ENCODE measurements around the gene SYK.
A peak's percentile ranks its signal among the peaks of the same experiment; 100 is the strongest.
"Not testable (repeated sequence)": the region's sequence is repeated elsewhere in the genome, so short reads cannot be mapped to it uniquely, and the experiment has no call there.

Gene SYK

GRCh38 chr9:90801241-90801972, at the start of gene SYK:
TSS of gene SYK (plus strand) at chr9:90801819. CDS start at chr9:90843899, 42,080 bp downstream.
- no peak for DNase-seq (ENCODE audit: low read depth, low spot score)

GRCh38 chr9:90755514-90756371, 45.9 kb upstream of the SYK start:
- DNase-seq (ENCODE audit: low read depth, low spot score): peak; percentile 10

GRCh38 chr9:90760577-90760976, 41.0 kb upstream of the SYK start:
- not testable (repeated sequence) for DNase-seq (ENCODE audit: low read depth, low spot score)

DNA sequence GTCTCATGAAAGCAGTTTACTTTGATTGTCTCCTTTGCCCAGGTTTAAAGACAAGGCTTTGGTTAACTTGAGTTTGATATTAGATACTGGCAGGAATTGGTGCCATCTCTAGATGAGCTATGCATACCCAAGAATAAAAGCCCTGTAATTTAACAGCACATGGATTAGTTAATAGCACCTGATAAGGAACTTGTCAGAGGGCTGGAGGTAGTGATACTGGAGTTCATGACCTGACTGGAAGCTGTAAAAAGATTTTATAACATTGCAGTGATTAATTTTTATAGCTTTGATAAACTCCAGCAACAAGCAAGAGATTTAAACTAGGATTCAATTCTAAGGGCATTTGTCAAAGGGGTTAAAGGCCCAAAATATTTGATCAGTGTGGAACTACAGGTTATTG, 34.9 kb upstream of the SYK start:
- DNase-seq (ENCODE audit: low read depth, low spot score): no peak

- DNase-seq (ENCODE audit: low read depth, low spot score): no peak
These were observed 34.0 kb upstream of the SYK start for GRCh38 chr9:90767523-90768100.

DNA sequence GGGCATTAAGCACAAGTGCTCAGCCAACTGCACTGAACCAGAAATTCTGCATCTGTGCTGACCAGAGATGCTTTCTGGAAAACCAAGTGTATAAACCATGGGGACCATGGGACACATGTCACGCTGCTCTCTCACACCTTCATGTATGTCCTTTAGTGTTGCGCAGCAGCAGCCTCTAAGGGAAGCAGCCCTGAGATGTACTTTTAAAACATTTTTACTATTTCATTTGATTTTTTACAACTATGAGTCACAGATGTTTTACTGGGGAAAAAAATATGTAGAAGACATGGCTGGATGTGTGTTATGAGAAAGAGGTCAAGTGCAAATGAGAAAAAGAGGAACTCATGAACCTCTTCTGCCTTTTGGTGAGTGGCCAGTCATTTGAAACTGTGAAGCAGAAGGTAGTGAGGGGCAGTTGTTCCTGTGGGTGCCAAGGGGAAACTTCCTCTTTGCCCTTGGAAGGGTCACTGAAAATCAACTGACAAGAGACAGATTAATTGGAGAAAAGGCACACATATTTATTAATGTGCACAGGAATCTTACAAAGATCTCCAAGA, 31.4 kb upstream of the SYK start:
- no peak for DNase-seq (ENCODE audit: low read depth, low spot score)

- DNase-seq (ENCODE audit: low read depth, low spot score): no peak
These were observed 30.7 kb upstream of the SYK start for GRCh38 chr9:90770927-90771326.

DNA sequence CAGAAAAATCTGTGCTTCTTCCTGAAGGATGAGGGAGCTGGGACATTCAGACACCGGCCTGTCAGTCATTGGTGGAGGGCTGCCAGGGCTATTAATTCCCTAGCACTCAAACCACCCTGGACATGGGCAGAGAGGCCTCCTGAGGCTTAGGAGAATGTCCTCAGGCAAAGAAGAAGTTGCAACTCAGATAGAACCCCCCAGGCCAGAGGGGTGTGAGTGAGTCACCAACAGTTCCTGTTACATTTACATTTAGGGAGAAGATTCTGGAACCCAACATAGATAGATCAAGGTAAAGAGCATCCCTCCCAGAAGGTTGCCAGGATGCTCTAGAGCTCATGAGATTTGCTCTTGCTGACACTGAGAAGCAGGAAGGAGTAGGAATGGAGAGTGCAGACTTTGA, 29.2 kb upstream of the SYK start:
- DNase-seq (ENCODE audit: low read depth, low spot score): no peak

DNA sequence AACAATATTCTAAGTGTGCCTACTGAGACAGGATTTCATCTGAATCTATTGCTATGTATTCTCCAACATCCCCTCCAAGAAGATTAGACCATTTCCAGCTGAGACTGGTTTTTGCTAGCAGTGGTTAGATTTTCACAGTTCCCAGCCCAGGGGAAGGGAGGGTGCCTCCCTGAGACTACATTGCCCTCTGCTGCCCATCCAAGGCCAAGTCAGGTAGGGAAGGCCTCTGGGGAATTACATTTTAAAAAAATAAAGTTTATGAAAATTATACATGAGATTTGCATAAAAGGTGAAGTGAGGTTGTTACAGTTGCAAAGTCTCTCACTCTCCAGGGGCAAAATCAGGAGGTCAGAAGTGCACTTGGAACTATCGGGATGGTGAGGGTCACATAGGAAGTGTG, 28.0 kb upstream of the SYK start:
- DNase-seq (ENCODE audit: low read depth, low spot score): no peak

DNA sequence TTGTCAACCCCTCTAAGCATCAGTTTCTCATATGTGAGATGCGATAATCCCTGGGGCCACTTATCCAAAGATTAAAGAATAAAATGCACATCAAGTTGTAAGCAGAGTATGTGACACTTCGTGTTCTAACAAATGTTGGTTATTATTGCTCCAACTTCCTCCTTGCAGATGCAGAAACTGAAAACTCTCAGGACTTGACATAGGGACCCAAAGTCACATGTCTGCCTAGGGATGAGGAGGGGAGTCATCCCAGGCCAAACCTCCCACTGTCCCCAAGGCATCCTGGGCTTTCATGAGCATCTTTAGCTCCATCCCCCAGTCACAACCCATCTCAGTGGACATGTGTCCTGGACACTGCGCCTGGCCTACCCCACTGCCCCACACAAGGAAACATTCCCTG, 27.5 kb upstream of the SYK start:
- DNase-seq (ENCODE audit: low read depth, low spot score): no peak

- DNase-seq (ENCODE audit: low read depth, low spot score): no peak
These were observed 26.9 kb upstream of the SYK start for GRCh38 chr9:90774682-90775081.

DNA sequence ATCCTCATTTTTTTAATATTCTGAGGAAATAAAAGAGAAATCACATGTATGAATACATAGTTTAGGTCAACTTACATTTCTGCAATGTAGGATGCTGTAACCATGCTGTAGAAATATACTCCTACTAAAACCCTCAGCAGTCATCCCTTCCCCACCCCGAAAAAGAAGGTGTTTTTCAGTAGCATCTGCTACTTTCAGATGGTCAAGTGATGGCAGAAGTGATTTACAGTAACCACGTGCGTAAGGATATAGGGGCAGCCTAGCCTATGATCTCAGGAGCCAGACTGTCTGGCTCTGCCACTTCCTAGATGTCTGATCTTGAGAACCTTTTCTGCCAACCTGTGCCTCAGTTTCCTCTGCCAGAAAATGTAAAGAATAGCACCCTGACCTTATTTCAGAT, 26.0 kb upstream of the SYK start:
- no peak for DNase-seq (ENCODE audit: low read depth, low spot score)

GRCh38 chr9:90778746-90779145, 22.9 kb upstream of the SYK start:
- DNase-seq (ENCODE audit: low read depth, low spot score): no peak

- no peak for DNase-seq (ENCODE audit: low read depth, low spot score)
These were observed 18.1 kb upstream of the SYK start for GRCh38 chr9:90783552-90783951.

- DNase-seq (ENCODE audit: low read depth, low spot score): no peak
These were observed 17.7 kb upstream of the SYK start for GRCh38 chr9:90783964-90784363.

GRCh38 chr9:90787771-90788460, 13.7 kb upstream of the SYK start:
- no peak for DNase-seq (ENCODE audit: low read depth, low spot score)

DNA sequence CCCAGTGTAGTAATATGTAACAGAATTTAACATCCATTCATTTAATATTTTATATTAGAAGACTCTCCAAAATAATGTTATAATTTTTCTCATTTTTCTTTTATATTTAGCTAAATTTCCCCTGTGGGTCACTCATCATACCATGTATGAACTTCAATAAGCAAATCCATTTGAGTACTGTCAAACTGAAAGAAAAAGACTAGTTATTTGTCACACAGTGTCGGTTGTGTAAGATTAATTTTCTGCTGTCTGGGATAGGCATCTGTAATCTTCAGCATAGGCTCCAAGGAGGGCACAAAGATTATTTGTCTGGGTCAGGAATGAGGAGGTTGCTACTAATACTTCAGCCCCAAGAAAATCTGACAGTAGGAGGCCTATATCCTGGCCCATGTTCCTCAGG, 13.1 kb upstream of the SYK start:
- not testable (repeated sequence) for DNase-seq (ENCODE audit: low read depth, low spot score)

GRCh38 chr9:90789408-90789807, 12.2 kb upstream of the SYK start:
- DNase-seq (ENCODE audit: low read depth, low spot score): no peak

DNA sequence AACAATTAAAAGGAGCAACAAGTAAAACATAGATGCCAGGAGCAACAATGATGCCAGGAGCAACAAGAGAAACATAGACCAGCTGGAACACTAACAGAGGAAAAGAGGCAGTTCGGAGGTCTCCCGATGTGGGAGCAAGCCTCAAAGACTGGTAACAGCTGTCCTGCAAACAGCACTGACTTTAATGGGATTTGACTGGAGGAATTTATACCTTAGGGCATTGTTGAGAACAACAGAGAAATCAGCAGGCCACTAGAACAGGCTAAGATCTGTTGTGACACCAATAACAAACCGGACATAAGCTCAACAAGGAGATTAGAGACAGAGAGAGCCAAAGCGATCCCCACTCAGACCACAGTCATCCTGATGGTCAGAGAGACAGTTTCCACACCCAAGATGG, 11.8 kb upstream of the SYK start:
- DNase-seq (ENCODE audit: low read depth, low spot score): no peak

GRCh38 chr9:90793024-90793423, 8.6 kb upstream of the SYK start:
- not testable (repeated sequence) for DNase-seq (ENCODE audit: low read depth, low spot score)

GRCh38 chr9:90793729-90794128, 7.9 kb upstream of the SYK start:
- no peak for DNase-seq (ENCODE audit: low read depth, low spot score)

- no peak for DNase-seq (ENCODE audit: low read depth, low spot score)
These were observed 6.5 kb upstream of the SYK start for GRCh38 chr9:90795084-90795483.

All from activated CD4-positive, CD25-positive, alpha-beta regulatory T cell treated with anti-CD3 and anti-CD28 coated beads, Interleukin-2, amount 50 U/mL, for 16 hours (primary cell).